ENCODE results near the gene PRKCI. TPM values are rescaled to one million over a fixed set of nuclear protein-coding genes. Genes with fewer than 3 reads are reported as not detected.

The PRKCI gene
- total and polyA plus RNA-seq, 9 of the 15 experiments (the other 6 are each of a cell fraction or from before 2014, with no cell fraction given): 10.5 to 43.2 (median 31.4) TPM

- H3K9me3 ChIP-seq (replicated peaks; ENCODE audit: control insufficient read depth, insufficient read depth, low read depth, low read length): no peaks in the 10 kb centered on the region
- H3K9me1 ChIP-seq (ENCODE audit: control insufficient read depth, insufficient read depth, low read length): no peaks in the 10 kb centered on the region
- intact Hi-C loops (cut with micrococcal nuclease): loop anchor here (5.0 kb wide), 1 partner anchor 142 kb away; no protein-coding TSS in a partner anchor
- H3K4me1 ChIP-seq (replicated peaks in 1 of 2; ENCODE audit: control insufficient read depth in 2 of 2, insufficient read depth in 2 of 2, low read length in 2 of 2): peaks cover 2 to 4% of the 10 kb centered on the region in 2 experiments; a peak in 3 of 5 replicates
- peaks cover 2% of the 10 kb centered on the region; the same call in 1 of the 3 replicates for H3K36me3 ChIP-seq (ENCODE audit: control insufficient read depth, insufficient read depth, low read length)
- ChIA-PET CTCF (ENCODE audit: low intra/inter-chr PET ratio) (no interaction called here), POLR2A (no interaction called here)
- no peak for DNase-seq (ENCODE audit: extremely low read depth in 1 of 4, low spot score in 3 of 4)
- WGBS (ENCODE audit: insufficient coverage, low coverage, missing lambda C conversion rate): 32% methylated on average over 1 of the region's 1 CpG
- H3K27ac ChIP-seq (ENCODE audit: extremely low read depth, low read depth, low read length): no peak overlapping the region
- H2AFZ ChIP-seq (ENCODE audit: low read depth, low read length): no peak overlapping the region
- no peak overlapping the region for H3K9ac ChIP-seq (ENCODE audit: insufficient read depth in 1 of 2, low read depth in 2 of 2, low read length in 2 of 2)
- H3K4me3 ChIP-seq: no peak overlapping the region
- in situ Hi-C loops (cut with MboI): no loop called here
- TF ChIP-seq CUX1 (CRISPR knock-in tag; IDR thresholded peaks at IDR 0.05) (no peak), TSC22D4 (tag; IDR thresholded peaks at IDR 0.05) (no peak), MTF1 (CRISPR knock-in tag; IDR thresholded peaks at IDR 0.05; ENCODE audit: borderline replicate concordance) (no peak), SIN3B (IDR thresholded peaks at IDR 0.05; ENCODE audit: low read depth) (no peak), E2F3 (CRISPR knock-in tag; IDR thresholded peaks at IDR 0.05) (no peak), ZNF408 (CRISPR knock-in tag; IDR thresholded peaks at IDR 0.05; ENCODE audit: low read depth) (no peak), KLF13 (tag; IDR thresholded peaks at IDR 0.05; ENCODE audit: borderline replicate concordance, low read depth) (no peak), USF1 (CRISPR knock-in tag; IDR thresholded peaks at IDR 0.05) (no peak), PBX2 (CRISPR knock-in tag; IDR thresholded peaks at IDR 0.05; ENCODE audit: low read depth) (no peak), PBX2 (tag; conservative IDR thresholded peaks at IDR 0.05; ENCODE audit: low read depth) (no peak), RB1 (IDR thresholded peaks at IDR 0.05; ENCODE audit: low read depth) (no peak), SRF (CRISPR knock-in tag; IDR thresholded peaks at IDR 0.05) (no peak), ZNF274 (IDR thresholded peaks at IDR 0.05; ENCODE audit: borderline replicate concordance, low read depth, low read length) (no peak)
- peaks cover 24% of the 10 kb centered on the region for H3K79me2 ChIP-seq (ENCODE audit: control insufficient read depth, insufficient read depth, low read length)
- no peak for ATAC-seq
- no peak overlapping the region for H3K4me2 ChIP-seq (ENCODE audit: insufficient read depth, low read length)
- H4K20me1 ChIP-seq (replicated peaks; ENCODE audit: control insufficient read depth, insufficient read depth, low read length): 0 out of 2 replicates have a peak, but pooled peaks cover 3% of the 10 kb centered on the region
- H3K27me3 ChIP-seq (ENCODE audit: control insufficient read depth in 2 of 2, insufficient read depth in 2 of 2, low read length in 2 of 2): no peaks in the 10 kb centered on the region
- FAIRE-seq: no peak
- no TSS peak for BruUV-seq (replicated peaks)
Measured at GRCh38 chr3:170219850-170220249, 2.4 kb upstream of the PRKCI start.

All from K562 (cell line).